ENCODE results near the gene ST6GALNAC5. TPM values are rescaled to one million over a fixed set of nuclear protein-coding genes. Genes with fewer than 3 reads are reported as not detected.

The ST6GALNAC5 gene
- total RNA-seq, 2 donors from 2014 or later, result not detected

GRCh38 chr1:77100875-77101274, 233.6 kb downstream of the ST6GALNAC5 start:
- Mint-ChIP-seq H3K36me3 (ENCODE audit: insufficient read depth in 2 of 2) (peaks cover 1 to 2% of the 10 kb centered on the region in 2 donors), H3K9me3 (peaks cover 0 to 3% of the 10 kb centered on the region in 2 donors), H3K27ac (no peak overlapping the region), H3K27me3 (ENCODE audit: low read depth) (no peaks in the 10 kb centered on the region), H3K4me3 (no peak overlapping the region), H3K4me1 (ENCODE audit: low read depth) (no peaks in the 10 kb centered on the region)
- ATAC-seq (replicated peaks in 1 of 2) (no peak), DNase-seq (no peak)

- Mint-ChIP-seq H3K27me3 (ENCODE audit: low read depth) (no peaks in the 10 kb centered on the region), H3K27ac (no peak overlapping the region), H3K4me1 (ENCODE audit: low read depth) (no peaks in the 10 kb centered on the region), H3K9me3 (no peaks in the 10 kb centered on the region), H3K36me3 (ENCODE audit: insufficient read depth in 2 of 2) (no peaks in the 10 kb centered on the region), H3K4me3 (no peak overlapping the region)
- no peak for ATAC-seq (replicated peaks in 1 of 2)
- no peak for DNase-seq
These were observed 236.2 kb downstream of the ST6GALNAC5 start for GRCh38 chr1:77103486-77103885.

GRCh38 chr1:77104672-77105071, 237.4 kb downstream of the ST6GALNAC5 start:
- H3K4me3 Mint-ChIP-seq, result no peak overlapping the region
- no peaks in the 10 kb centered on the region for H3K27me3 Mint-ChIP-seq (ENCODE audit: low read depth)
- DNase-seq (no peak), ATAC-seq (replicated peaks in 1 of 2) (no peak)
- H3K9me3 Mint-ChIP-seq, result peaks cover 0 to 2% of the 10 kb centered on the region in 2 donors
- H3K4me1 Mint-ChIP-seq (ENCODE audit: low read depth), result no peaks in the 10 kb centered on the region
- no peak overlapping the region for H3K27ac Mint-ChIP-seq
- peaks cover 0 to 6% of the 10 kb centered on the region in 2 donors for H3K36me3 Mint-ChIP-seq (ENCODE audit: insufficient read depth in 2 of 2)

Measured in activated T-cell treated with anti-CD3 and anti-CD28 coated beads, Interleukin-2, amount 50 U/mL, for 72 hours (primary cell).